Measurements from ENCODE around the gene COL2A1. TPM values are rescaled to one million over a fixed set of nuclear protein-coding genes. Genes with fewer than 3 reads are reported as not detected.

Gene COL2A1
- total and polyA plus RNA-seq, 12 donors, result 0.03 to 0.17 (median 0.07) TPM; not detected in 9

DNA sequence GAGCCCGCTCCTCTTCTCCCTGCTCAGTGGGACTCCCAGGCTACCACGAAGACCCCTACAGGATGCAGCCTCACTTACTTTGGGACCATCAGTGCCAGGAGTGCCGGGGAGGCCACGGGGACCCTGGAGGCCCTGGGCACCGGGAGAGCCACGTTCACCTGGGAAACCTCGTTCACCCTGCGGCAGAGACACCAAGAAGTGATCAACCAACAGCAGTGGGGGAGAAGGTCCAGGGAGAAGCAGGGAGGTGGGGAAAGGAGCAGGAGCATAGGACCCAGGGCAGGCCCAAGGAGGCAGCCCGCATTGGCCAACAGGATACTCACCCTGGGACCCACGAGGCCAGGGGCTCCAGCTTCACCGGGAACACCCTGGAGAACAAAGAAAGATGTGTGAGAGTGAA, 21.5 kb downstream of the COL2A1 start:
- Histone ChIP-seq H3K9me3 (no peaks in the 10 kb centered on the region), H3K36me3 (no peaks in the 10 kb centered on the region), H3K4me1 (peaks cover 0 to under 1% (median 0%) of the 10 kb centered on the region in 9 donors), H3K27ac (no peak overlapping the region), H3K4me3 (no peak overlapping the region), H3K27me3 (peaks cover 0 to 21% (median 0%) of the 10 kb centered on the region in 7 donors)
- DNase-seq, result no peak
- intact Hi-C loops (cut with DNase I), result no loop called here
- TF ChIP-seq, protein P1, sequence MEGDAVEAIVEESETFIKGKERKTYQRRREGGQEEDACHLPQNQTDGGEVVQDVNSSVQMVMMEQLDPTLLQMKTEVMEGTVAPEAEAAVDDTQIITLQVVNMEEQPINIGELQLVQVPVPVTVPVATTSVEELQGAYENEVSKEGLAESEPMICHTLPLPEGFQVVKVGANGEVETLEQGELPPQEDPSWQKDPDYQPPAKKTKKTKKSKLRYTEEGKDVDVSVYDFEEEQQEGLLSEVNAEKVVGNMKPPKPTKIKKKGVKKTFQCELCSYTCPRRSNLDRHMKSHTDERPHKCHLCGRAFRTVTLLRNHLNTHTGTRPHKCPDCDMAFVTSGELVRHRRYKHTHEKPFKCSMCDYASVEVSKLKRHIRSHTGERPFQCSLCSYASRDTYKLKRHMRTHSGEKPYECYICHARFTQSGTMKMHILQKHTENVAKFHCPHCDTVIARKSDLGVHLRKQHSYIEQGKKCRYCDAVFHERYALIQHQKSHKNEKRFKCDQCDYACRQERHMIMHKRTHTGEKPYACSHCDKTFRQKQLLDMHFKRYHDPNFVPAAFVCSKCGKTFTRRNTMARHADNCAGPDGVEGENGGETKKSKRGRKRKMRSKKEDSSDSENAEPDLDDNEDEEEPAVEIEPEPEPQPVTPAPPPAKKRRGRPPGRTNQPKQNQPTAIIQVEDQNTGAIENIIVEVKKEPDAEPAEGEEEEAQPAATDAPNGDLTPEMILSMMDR (IDR thresholded peaks at IDR 0.05), result no peak
- ATAC-seq, result no peak
- WGBS, 2 donors, result 92 to 93% methylated on average over 11 of the region's 11 CpGs

DNA sequence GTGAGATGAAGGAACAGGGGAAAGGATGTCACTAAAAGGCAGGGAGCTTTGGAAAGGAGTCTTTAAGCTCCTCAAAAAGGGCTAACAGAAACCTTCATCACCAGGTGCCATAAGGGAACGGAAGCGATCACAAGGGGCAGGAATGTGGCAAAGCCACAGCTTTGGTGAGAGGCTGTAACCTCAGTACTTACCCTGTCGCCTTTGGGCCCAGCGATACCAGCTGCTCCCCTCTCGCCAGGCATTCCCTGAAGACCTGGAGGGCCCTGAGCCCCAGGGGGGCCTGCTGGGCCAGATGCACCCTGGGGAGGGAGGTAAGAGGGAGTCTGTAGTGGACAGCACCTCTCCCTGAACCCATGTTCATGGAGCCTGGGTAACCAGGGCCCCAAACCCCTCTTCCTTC, 22.0 kb downstream of the COL2A1 start:
- Histone ChIP-seq H3K4me1 (no peaks in the 10 kb centered on the region), H3K27me3 (peaks cover 0 to 21% (median 0%) of the 10 kb centered on the region in 7 donors), H3K36me3 (no peaks in the 10 kb centered on the region), H3K27ac (no peak overlapping the region), H3K4me3 (no peak overlapping the region), H3K9me3 (no peaks in the 10 kb centered on the region)
- intact Hi-C loops (cut with DNase I), result no loop called here
- 74 to 77% methylated on average over 5 of the region's 5 CpGs for WGBS, 2 donors
- ATAC-seq, result no peak
- TF ChIP-seq, protein P1 (IDR thresholded peaks at IDR 0.05), result no peak
- DNase-seq, result no peak

DNA sequence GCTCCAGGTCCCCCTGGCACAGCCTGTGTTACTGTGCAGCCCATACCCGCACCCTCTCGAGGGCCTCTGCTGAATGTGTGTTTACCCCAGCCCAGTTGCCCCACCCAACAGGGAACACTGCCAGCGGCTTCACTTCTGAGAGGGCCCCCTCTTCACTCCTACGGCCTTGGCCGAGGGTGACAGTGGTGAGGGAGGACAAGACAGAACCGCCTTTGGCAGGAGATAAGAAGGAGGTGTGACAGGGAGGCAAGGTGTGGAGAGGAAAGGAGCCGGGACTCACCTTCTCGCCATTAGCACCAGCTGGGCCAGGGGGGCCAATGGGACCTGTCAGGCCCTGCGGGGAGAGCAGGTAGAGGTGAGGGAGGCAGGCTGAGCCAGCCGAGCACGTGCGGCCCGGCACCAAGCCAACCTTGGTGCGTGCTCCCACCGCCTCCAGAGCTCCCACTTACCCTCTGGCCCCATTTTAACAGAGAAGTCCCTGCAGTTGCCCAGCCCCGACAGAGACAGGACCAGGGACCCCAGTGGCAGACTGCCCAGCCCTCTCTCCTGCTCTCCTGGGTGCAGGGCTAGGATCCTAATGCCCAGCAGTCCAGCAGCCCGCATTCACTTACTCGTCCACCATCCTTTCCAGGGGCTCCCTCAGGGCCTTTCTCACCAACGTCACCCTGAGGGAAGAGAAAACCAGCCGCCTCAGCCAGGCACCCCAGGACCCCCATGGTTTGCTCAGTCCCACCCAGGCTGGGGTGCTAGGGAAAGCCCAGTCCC, 22.6 kb downstream of the COL2A1 start:
- WGBS, 2 donors, result 71 to 78% methylated on average over 19 to 20 of the region's 20 CpGs
- no peaks in the 10 kb centered on the region for H3K9me3 ChIP-seq
- no peak for DNase-seq
- no peak for ATAC-seq
- H3K4me1 ChIP-seq, result no peaks in the 10 kb centered on the region
- TF ChIP-seq, protein P1 (IDR thresholded peaks at IDR 0.05), result no peak
- peaks cover 0 to 21% (median 0%) of the 10 kb centered on the region in 7 donors for H3K27me3 ChIP-seq
- H3K27ac ChIP-seq, result no peak overlapping the region
- H3K36me3 ChIP-seq, result no peaks in the 10 kb centered on the region
- H3K4me3 ChIP-seq, result no peak overlapping the region
- intact Hi-C loops (cut with DNase I), result no loop called here

- ATAC-seq, result no peak
- Histone ChIP-seq H3K27me3 (peaks cover 0 to 21% (median 0%) of the 10 kb centered on the region in 7 donors), H3K36me3 (no peaks in the 10 kb centered on the region), H3K4me1 (no peaks in the 10 kb centered on the region), H3K9me3 (no peaks in the 10 kb centered on the region), H3K4me3 (no peak overlapping the region), H3K27ac (no peak overlapping the region)
- intact Hi-C loops (cut with DNase I), result no loop called here
- TF ChIP-seq, protein P1 (IDR thresholded peaks at IDR 0.05), result no peak
- DNase-seq, result no peak
- 79 to 83% methylated on average over 17 of the region's 17 CpGs for WGBS, 2 donors
Measured at GRCh38 chr12:47980779-47981495, 23.3 kb downstream of the COL2A1 start.
